Fibroblast of lung (primary cell): Measurements from ENCODE around the gene RAB8A.

Experiments
- EZH2 ChIP-seq: IDR thresholded peaks from 2 replicates; pipeline ENCODE4 v1.5.1; 2012; ENCODE audit warnings: low read length, control low read depth, mild to moderate bottlenecking; ENCODE audit errors: missing control alignments
- TF ChIP-seq, protein P1 (sequence below), 2 donors: IDR thresholded peaks in 1 of 2; conservative IDR thresholded peaks in 1 of 2; 1 replicate in 1 of 2; 2 replicates in 1 of 2; pipeline ENCODE4 v1.5.1; 2011 to 2012; ENCODE audit warnings: low read length in 2 of 2, control low read depth in 1 of 2, inconsistent platforms in 1 of 2, low read depth in 1 of 2, mild to moderate bottlenecking in 1 of 2

DNA sequence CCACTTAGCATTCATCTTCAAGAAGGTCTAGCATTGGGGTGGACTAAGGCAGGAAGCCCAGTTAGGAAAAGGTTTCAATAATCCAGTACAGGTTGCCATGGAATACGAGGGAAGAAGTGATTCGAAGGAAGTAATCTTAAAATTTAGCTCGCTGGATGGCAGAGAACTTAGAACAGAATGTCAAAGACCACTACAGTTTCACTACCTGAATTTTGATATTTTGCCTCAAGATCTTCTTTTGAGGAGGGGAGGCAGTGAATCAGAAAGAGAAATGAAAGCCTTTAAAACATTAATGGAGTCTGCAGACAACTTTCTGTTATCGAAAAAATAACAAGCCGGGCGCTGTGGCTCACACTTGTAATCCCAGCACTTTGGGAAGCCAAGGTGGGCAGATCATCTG is 7.0 kb upstream of the RAB8A start:
- TF ChIP-seq, protein P1, sequence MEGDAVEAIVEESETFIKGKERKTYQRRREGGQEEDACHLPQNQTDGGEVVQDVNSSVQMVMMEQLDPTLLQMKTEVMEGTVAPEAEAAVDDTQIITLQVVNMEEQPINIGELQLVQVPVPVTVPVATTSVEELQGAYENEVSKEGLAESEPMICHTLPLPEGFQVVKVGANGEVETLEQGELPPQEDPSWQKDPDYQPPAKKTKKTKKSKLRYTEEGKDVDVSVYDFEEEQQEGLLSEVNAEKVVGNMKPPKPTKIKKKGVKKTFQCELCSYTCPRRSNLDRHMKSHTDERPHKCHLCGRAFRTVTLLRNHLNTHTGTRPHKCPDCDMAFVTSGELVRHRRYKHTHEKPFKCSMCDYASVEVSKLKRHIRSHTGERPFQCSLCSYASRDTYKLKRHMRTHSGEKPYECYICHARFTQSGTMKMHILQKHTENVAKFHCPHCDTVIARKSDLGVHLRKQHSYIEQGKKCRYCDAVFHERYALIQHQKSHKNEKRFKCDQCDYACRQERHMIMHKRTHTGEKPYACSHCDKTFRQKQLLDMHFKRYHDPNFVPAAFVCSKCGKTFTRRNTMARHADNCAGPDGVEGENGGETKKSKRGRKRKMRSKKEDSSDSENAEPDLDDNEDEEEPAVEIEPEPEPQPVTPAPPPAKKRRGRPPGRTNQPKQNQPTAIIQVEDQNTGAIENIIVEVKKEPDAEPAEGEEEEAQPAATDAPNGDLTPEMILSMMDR (conservative IDR thresholded peaks at IDR 0.05 in 1 of 2, IDR thresholded peaks at IDR 0.05 in 1 of 2; ENCODE audit: low read depth in 1 of 2, low read length in 2 of 2): no peak
- TF ChIP-seq EZH2: no peak
